Neural cell (in vitro differentiated cells): ENCODE measurements around the gene ADGRG7. TPM values are rescaled to one million over a fixed set of nuclear protein-coding genes. Genes with fewer than 3 reads are reported as not detected.
"Not testable (repeated sequence)": the region's sequence is repeated elsewhere in the genome, so short reads cannot be mapped to it uniquely, and the experiment has no call there.

Experiments used
- H2AFZ ChIP-seq: fragments of 200-600, 300-800 bp; sonication (generic), shearing (Covaris generic); 2 replicates; pipeline ENCODE4 v1.6.0; 2014; ENCODE audit warnings: low read depth, mild to moderate bottlenecking, antibody characterized with exemption, low read length, moderate library complexity
- H3F3A ChIP-seq: fragments of 200-600 bp; shearing (Covaris generic); 2 replicates; pipeline ENCODE4 v1.6.1; 2016; ENCODE audit warnings: mild to moderate bottlenecking, moderate library complexity, mixed read lengths, antibody characterized with exemption, low read length; ENCODE audit not compliant: insufficient read depth, poor library complexity, severe bottlenecking
- H3K27ac ChIP-seq: fragments of 200-600, 300-800 bp; sonication (generic), shearing (Covaris generic); 2 replicates; pipeline ENCODE4 v1.5.1; 2014; ENCODE audit warnings: mild to moderate bottlenecking, low read length, moderate library complexity
- H3K27me3 ChIP-seq: fragments of 300-800, 200-600 bp; sonication (generic), shearing (Covaris generic); 2 replicates; pipeline ENCODE4 v1.6.0; 2014; ENCODE audit warnings: mild to moderate bottlenecking, low read depth, low read length, moderate library complexity; ENCODE audit not compliant: insufficient read depth
- H3K36me3 ChIP-seq: fragments of 300-800, 200-600 bp; sonication (generic), shearing (Covaris generic); 2 replicates; pipeline ENCODE4 v1.5.1; 2014; ENCODE audit warnings: mild to moderate bottlenecking, antibody characterized with exemption, low read length, moderate library complexity; ENCODE audit not compliant: insufficient read depth
- H3K4me2 ChIP-seq: fragments of 300-800, 200-600 bp; sonication (generic), shearing (Covaris generic); 2 replicates; pipeline ENCODE4 v1.6.0; 2014; ENCODE audit warnings: mild to moderate bottlenecking, low read length
- H3K4me3 ChIP-seq: fragments of 300-800, 200-600 bp; sonication (generic), shearing (Covaris generic); 2 replicates; pipeline ENCODE4 v1.5.1; 2014; ENCODE audit warnings: mild to moderate bottlenecking, low read length, moderate library complexity
- H3K79me2 ChIP-seq: fragments of 200-600 bp; shearing (Covaris generic); replicated peaks from 2 replicates; pipeline ENCODE4 v1.6.0; 2014; ENCODE audit warnings: mild to moderate bottlenecking, low read length, moderate library complexity; ENCODE audit not compliant: insufficient read depth
- H3K9ac ChIP-seq: fragments of 300-800, 200-600 bp; sonication (generic), shearing (Covaris generic); 2 replicates; pipeline ENCODE4 v1.6.1; 2016; ENCODE audit warnings: mild to moderate bottlenecking, low read length, mixed read lengths
- H3K9me2 ChIP-seq: fragments of 200-600 bp; shearing (Covaris generic); 2 replicates; pipeline ENCODE4 v1.6.1; 2016; ENCODE audit warnings: mild to moderate bottlenecking, low read length, mixed read lengths; ENCODE audit not compliant: insufficient read depth
- H3K9me3 ChIP-seq: fragments of 200-600, 300-800 bp; sonication (generic), shearing (Covaris generic); 2 replicates; pipeline ENCODE4 v1.6.1; 2016; ENCODE audit warnings: mild to moderate bottlenecking, mixed run types, low read length, moderate library complexity, mixed read lengths
- H4K20me1 ChIP-seq: fragments of 200-600 bp; shearing (Covaris generic); 2 replicates; pipeline ENCODE4 v1.6.1; 2016; ENCODE audit warnings: mild to moderate bottlenecking, mixed run types; ENCODE audit not compliant: insufficient read depth
- CTCF ChIP-seq: fragments of 450-650 bp; IDR thresholded peaks from 2 replicates; pipeline ENCODE4 v1.5.1; 2014; ENCODE audit warnings: antibody characterized with exemption, mild to moderate bottlenecking, moderate library complexity; ENCODE audit not compliant: poor library complexity, severe bottlenecking
- EP300 ChIP-seq: fragments of 450-650 bp; conservative IDR thresholded peaks from 2 replicates; pipeline ENCODE4 v1.6.1; 2014; ENCODE audit warnings: antibody characterized with exemption, mild to moderate bottlenecking, moderate library complexity; ENCODE audit not compliant: poor library complexity, severe bottlenecking
- EZH2 ChIP-seq: fragments of 200-600, 300-800 bp; shearing (Covaris generic), sonication (generic); IDR thresholded peaks from 2 replicates; pipeline ENCODE4 v1.6.1; 2014; ENCODE audit warnings: antibody characterized with exemption, low read length, borderline replicate concordance, mild to moderate bottlenecking; ENCODE audit not compliant: insufficient read depth, poor library complexity, severe bottlenecking
- MXI1 ChIP-seq: fragments of 450-650 bp; conservative IDR thresholded peaks from 2 replicates; pipeline ENCODE4 v1.6.1; 2014; ENCODE audit warnings: antibody characterized with exemption, mild to moderate bottlenecking; ENCODE audit not compliant: poor library complexity, severe bottlenecking
- POLR2AphosphoS5 ChIP-seq: IDR thresholded peaks from 2 replicates; pipeline ENCODE4 v1.6.1; 2012
- RAD21 ChIP-seq: fragments of 450-650 bp; conservative IDR thresholded peaks from 2 replicates; pipeline ENCODE4 v1.6.1; 2014; ENCODE audit warnings: antibody characterized with exemption, mild to moderate bottlenecking, moderate library complexity
- REST ChIP-seq: IDR thresholded peaks from 2 replicates; pipeline ENCODE4 v1.6.1; 2012; ENCODE audit warnings: borderline replicate concordance
- SMC3 ChIP-seq: fragments of 450-650 bp; conservative IDR thresholded peaks from 2 replicates; pipeline ENCODE4 v1.6.1; 2014; ENCODE audit warnings: antibody characterized with exemption, mild to moderate bottlenecking, moderate library complexity; ENCODE audit not compliant: poor library complexity
- TAF1 ChIP-seq: IDR thresholded peaks from 2 replicates; pipeline ENCODE4 v1.6.1; 2012; ENCODE audit warnings: low read depth
- polyA plus RNA-seq: library from polyadenylated mRNA; depleted of rRNA; stranded (reverse); fragments of >200 nt; gene quantifications from 2 replicates; pipeline ENCODE4 v1.2.3, GENCODE V29; 2014

Gene ADGRG7
- polyA plus RNA-seq, 1 donor from 2014 or later, result not detected

GRCh38 chr3:100667316-100667715, 57.9 kb downstream of the ADGRG7 start:
- H3K79me2 ChIP-seq, H2AFZ ChIP-seq, H3K9me2 ChIP-seq, H3F3A ChIP-seq, H3K36me3 ChIP-seq, H3K9me3 ChIP-seq, H3K4me2 ChIP-seq, H3K4me3 ChIP-seq, H4K20me1 ChIP-seq, H3K9ac ChIP-seq, H3K27me3 ChIP-seq, H3K27ac ChIP-seq: not testable (repeated sequence)

GRCh38 chr3:100670995-100671394, 61.6 kb downstream of the ADGRG7 start:
- H3K27me3 ChIP-seq, H3F3A ChIP-seq, H3K9ac ChIP-seq, H4K20me1 ChIP-seq, H3K36me3 ChIP-seq, H2AFZ ChIP-seq, H3K4me2 ChIP-seq, H3K27ac ChIP-seq, H3K9me2 ChIP-seq, H3K4me3 ChIP-seq, H3K9me3 ChIP-seq, H3K79me2 ChIP-seq: not testable (repeated sequence)

- H3K9me3 ChIP-seq, result no peaks in the 10 kb centered on the region
- no peaks in the 10 kb centered on the region for H3F3A ChIP-seq
Measured at GRCh38 chr3:100681496-100681895, 72.1 kb downstream of the ADGRG7 start.

More at GRCh38 chr3:100681496-100681895, 72.1 kb downstream of the ADGRG7 start:
- H2AFZ ChIP-seq, result no peak overlapping the region
- no peak overlapping the region for H3K27ac ChIP-seq
- no peaks in the 10 kb centered on the region for H3K9me2 ChIP-seq
- TF ChIP-seq SMC3 (no peak), MXI1 (no peak), REST (no peak), POLR2AphosphoS5 (no peak), TAF1 (no peak), EZH2 (no peak), RAD21 (no peak), EP300 (no peak), CTCF (no peak)
- no peak overlapping the region for H3K9ac ChIP-seq
- no peaks in the 10 kb centered on the region for H3K36me3 ChIP-seq
- H3K4me3 ChIP-seq, result no peak overlapping the region
- H3K4me2 ChIP-seq, result no peak overlapping the region
- H3K27me3 ChIP-seq, result no peaks in the 10 kb centered on the region
- H3K79me2 ChIP-seq, result no peaks in the 10 kb centered on the region
- no peaks in the 10 kb centered on the region for H4K20me1 ChIP-seq
